HEK293 (cell line): ENCODE data around the gene FERMT3.

Source experiments
- CTCF ChIA-PET: fragments of 350-600 bp; formaldehyde crosslinking; extraction: SDS; loops from one replicate; lab custom pipeline; 2021; ENCODE audit warnings: antibody characterized with exemption; lab: Yijun Ruan, JAX
- POLR2A ChIA-PET: fragments of 300-600 bp; formaldehyde crosslinking; extraction: SDS; loops from one replicate; lab custom pipeline; 2020; ENCODE audit warnings: antibody characterized with exemption, inconsistent platforms; lab: Yijun Ruan, JAX
- H3K27ac ChIP-seq: fragments of 200-500 bp; sonication (Bioruptor generic); 2 replicates; pipeline ENCODE4 v1.5.1; 2014; ENCODE audit warnings: low read depth, low read length, control low read depth, inconsistent platforms; ENCODE audit errors: extremely low read depth
- H3K36me3 ChIP-seq, 2 experiments: fragments of 200-500 bp in 1 of 2; sonication (Bioruptor generic) in 1 of 2; 1 replicate in 1 of 2; 2 replicates in 1 of 2; pipeline ENCODE4 v1.5.1; 2014 to 2017; ENCODE audit warnings: inconsistent platforms in 2 of 2, low read length in 2 of 2; ENCODE audit not compliant: control insufficient read depth in 2 of 2, insufficient read depth in 1 of 2
- H3K4me1 ChIP-seq: fragments of 200-500 bp; sonication (Bioruptor generic); 2 replicates; pipeline ENCODE4 v1.5.1; 2014; ENCODE audit warnings: mild to moderate bottlenecking, low read length, inconsistent platforms; ENCODE audit not compliant: control insufficient read depth, insufficient read depth
- H3K4me3 ChIP-seq: 2 replicates; pipeline ENCODE4 v1.5.1; 2011; ENCODE audit warnings: low read depth, mild to moderate bottlenecking, control low read depth, low read length, moderate library complexity
- H3K9me3 ChIP-seq: fragments of 200-500 bp; sonication (Bioruptor generic); 2 replicates; pipeline ENCODE4 v1.5.1; 2014; ENCODE audit warnings: low read depth, low read length, inconsistent platforms; ENCODE audit not compliant: control insufficient read depth, insufficient read depth
- BCL11A ChIP-seq: fragments of 450-650 bp; formaldehyde crosslinking; IDR thresholded peaks from 2 replicates; pipeline ENCODE4 v1.5.1; 2016; ENCODE audit warnings: low read depth, missing biosample characterization, missing genetic modification characterization
- BCL11B ChIP-seq: fragments of 450-650 bp; formaldehyde crosslinking; IDR thresholded peaks from 2 replicates; pipeline ENCODE4 v1.5.1; 2016; ENCODE audit warnings: low read depth, missing biosample characterization, missing genetic modification characterization
- GFI1B ChIP-seq: fragments of 450-650 bp; formaldehyde crosslinking; IDR thresholded peaks from 2 replicates; pipeline ENCODE4 v1.5.1; 2016; ENCODE audit warnings: missing biosample characterization, missing genetic modification characterization
- KLF1 ChIP-seq: fragments of 450-650 bp; formaldehyde crosslinking; IDR thresholded peaks from 2 replicates; pipeline ENCODE4 v1.5.1; 2016; ENCODE audit warnings: missing biosample characterization, missing genetic modification characterization
- ZFHX2 ChIP-seq: fragments of 450-650 bp; formaldehyde crosslinking; conservative IDR thresholded peaks from 2 replicates; pipeline ENCODE4 v1.5.1; 2016; ENCODE audit warnings: missing biosample characterization, missing genetic modification characterization
- ZNF239 ChIP-seq: fragments of 450-650 bp; formaldehyde crosslinking; IDR thresholded peaks from 2 replicates; pipeline ENCODE4 v1.5.1; 2016; ENCODE audit warnings: missing biosample characterization, missing genetic modification characterization
- ZNF24 ChIP-seq: fragments of 450-650 bp; formaldehyde crosslinking; IDR thresholded peaks from 2 replicates; pipeline ENCODE4 v1.5.1; 2016; ENCODE audit warnings: missing biosample characterization, missing genetic modification characterization
- ZNF354C ChIP-seq: fragments of 450-650 bp; formaldehyde crosslinking; IDR thresholded peaks from 2 replicates; pipeline ENCODE4 v1.5.1; 2016; ENCODE audit warnings: missing biosample characterization, missing genetic modification characterization, low read depth, borderline replicate concordance
- ZNF747 ChIP-seq: fragments of 450-650 bp; formaldehyde crosslinking; IDR thresholded peaks from 2 replicates; pipeline ENCODE4 v1.5.1; 2016; ENCODE audit warnings: missing biosample characterization, missing genetic modification characterization
- ZNF776 ChIP-seq: fragments of 450-650 bp; formaldehyde crosslinking; IDR thresholded peaks from 2 replicates; pipeline ENCODE4 v1.5.0; 2017; ENCODE audit warnings: missing biosample characterization, missing genetic modification characterization, borderline replicate concordance
- ZNF785 ChIP-seq: fragments of 450-650 bp; formaldehyde crosslinking; IDR thresholded peaks from 2 replicates; pipeline ENCODE4 v1.5.1; 2016; ENCODE audit warnings: missing biosample characterization, missing genetic modification characterization
- TF ChIP-seq, protein P1 (sequence below): fragments of 450-650 bp; formaldehyde crosslinking; optimal IDR thresholded peaks from 2 replicates; pipeline ENCODE3; 2016; ENCODE audit warnings: missing biosample characterization, mild to moderate bottlenecking, missing genetic modification characterization
- TF ChIP-seq, protein P2 (sequence below): fragments of 450-650 bp; formaldehyde crosslinking; IDR thresholded peaks from 2 replicates; pipeline ENCODE4 v1.5.1; 2016; ENCODE audit warnings: missing biosample characterization, missing genetic modification characterization
- TF ChIP-seq, protein P3 (sequence below): fragments of 450-650 bp; formaldehyde crosslinking; IDR thresholded peaks from 2 replicates; pipeline ENCODE4 v1.5.1; 2017; ENCODE audit warnings: missing biosample characterization, mild to moderate bottlenecking, missing genetic modification characterization, moderate library complexity
- TF ChIP-seq, protein P4 (sequence below): fragments of 450-650 bp; formaldehyde crosslinking; IDR thresholded peaks from 2 replicates; pipeline ENCODE4 v1.5.1; 2016; ENCODE audit warnings: missing biosample characterization, missing genetic modification characterization, low read depth
- TF ChIP-seq, protein P5 (sequence below): fragments of 450-650 bp; formaldehyde crosslinking; conservative IDR thresholded peaks from 2 replicates; pipeline ENCODE4 v1.5.1; 2016; ENCODE audit warnings: low read depth, missing biosample characterization, missing genetic modification characterization

Gene FERMT3

DNA sequence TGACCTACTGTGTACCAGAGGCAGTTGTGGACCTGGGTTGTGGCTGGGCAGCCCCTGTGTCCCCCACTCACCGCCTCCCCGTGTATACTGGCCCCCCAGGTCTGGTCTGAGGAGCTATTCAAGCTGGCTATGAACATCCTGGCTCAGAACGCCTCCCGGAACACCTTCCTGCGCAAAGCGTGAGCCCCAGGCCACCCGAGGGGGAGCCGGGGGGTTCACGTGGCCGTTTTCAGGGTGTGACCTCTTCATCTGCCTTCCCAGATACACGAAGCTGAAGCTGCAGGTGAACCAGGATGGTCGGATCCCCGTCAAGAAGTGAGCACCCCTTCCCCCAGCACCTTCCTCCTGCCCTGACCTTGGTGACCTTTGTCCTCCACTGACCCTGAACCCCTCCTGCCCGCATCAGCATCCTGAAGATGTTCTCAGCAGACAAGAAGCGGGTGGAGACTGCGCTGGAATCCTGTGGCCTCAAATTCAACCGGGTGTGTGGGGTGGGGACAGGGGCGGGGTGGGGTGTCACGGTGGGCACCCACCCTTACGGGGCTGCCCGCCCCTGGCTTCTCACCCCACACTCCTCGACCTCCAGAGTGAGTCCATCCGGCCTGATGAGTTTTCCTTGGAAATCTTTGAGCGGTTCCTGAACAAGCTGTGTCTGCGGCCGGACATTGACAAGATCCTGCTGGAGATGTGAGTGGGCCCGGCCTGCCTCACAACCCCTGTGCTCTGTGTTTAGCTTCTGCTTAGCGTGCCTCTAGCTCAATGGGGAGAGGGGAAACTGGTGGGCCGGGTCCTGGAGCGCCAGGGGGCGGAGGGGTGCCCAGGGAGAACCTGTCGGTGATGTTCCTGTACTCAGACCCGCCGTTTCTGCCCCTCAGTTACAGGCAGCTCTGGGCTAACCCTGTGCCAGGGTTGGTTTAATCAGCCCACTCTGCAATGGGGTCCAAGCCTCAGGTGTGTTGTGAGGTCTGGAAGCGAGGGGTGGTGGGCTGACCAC is 48.9 kb downstream of the FERMT3 start:
- H3K4me1 ChIP-seq = peaks cover 10% of the 10 kb centered on the region
- no peak overlapping the region for H3K27ac ChIP-seq
- peak; percentile 96 for TF ChIP-seq KLF1
- no peak for TF ChIP-seq ZNF239 (tag by site-specific recombination)
- TF ChIP-seq BCL11B = peak; percentile 74; the same call in 1 of the 2 replicates
- TF ChIP-seq BCL11A (tag by site-specific recombination) = no peak
- TF ChIP-seq, all 188 proteins: peak for 2
- no peak overlapping the region for H3K4me3 ChIP-seq
- H3K9me3 ChIP-seq = no peaks in the 10 kb centered on the region
- H3K36me3 ChIP-seq = peaks cover 0 to 52% of the 10 kb centered on the region in 2 experiments; a peak in 2 of 3 replicates
- POLR2A ChIA-PET = interaction anchor here (0.9 to 1.6 kb wide), 6 partner anchors 11 to 16 kb away, joined by 3 to 6 read pairs (median 3); no protein-coding TSS in a partner anchor
- CTCF ChIA-PET = interaction anchor here (0.6 to 1.9 kb wide), 9 partner anchors 9 to 1967 kb away, joined by 3 to 5 read pairs (median 3); partner anchors contain the start of gene PPP1R14B

DNA sequence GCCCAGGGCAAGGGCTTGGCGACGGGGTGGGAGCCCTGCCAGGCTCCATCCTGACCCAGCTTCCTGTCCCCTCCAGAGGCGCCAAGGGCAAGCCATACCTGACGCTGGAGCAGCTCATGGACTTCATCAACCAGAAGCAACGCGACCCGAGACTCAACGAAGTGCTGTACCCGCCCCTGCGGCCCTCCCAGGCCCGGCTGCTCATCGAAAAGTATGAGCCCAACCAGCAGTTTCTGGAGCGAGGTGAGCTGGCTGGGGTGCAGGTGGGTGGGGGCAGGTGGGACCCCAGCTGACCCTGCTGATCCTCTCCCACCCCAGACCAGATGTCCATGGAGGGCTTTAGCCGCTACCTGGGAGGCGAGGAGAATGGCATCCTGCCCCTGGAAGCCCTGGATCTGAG is 49.8 kb downstream of the FERMT3 start:
- no peaks in the 10 kb centered on the region for H3K9me3 ChIP-seq
- CTCF ChIA-PET = interaction anchor here (0.6 to 0.8 kb wide), 3 partner anchors 12 to 87 kb away, joined by 3 to 5 read pairs (median 3); no protein-coding TSS in a partner anchor
- TF ChIP-seq ZNF354C = no peak
- TF ChIP-seq, protein P1, sequence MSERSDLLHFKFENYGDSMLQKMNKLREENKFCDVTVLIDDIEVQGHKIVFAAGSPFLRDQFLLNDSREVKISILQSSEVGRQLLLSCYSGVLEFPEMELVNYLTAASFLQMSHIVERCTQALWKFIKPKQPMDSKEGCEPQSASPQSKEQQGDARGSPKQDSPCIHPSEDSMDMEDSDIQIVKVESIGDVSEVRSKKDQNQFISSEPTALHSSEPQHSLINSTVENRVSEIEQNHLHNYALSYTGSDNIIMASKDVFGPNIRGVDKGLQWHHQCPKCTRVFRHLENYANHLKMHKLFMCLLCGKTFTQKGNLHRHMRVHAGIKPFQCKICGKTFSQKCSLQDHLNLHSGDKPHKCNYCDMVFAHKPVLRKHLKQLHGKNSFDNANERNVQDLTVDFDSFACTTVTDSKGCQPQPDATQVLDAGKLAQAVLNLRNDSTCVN (tag by site-specific recombination) = no peak
- TF ChIP-seq GFI1B (tag by site-specific recombination) = no peak
- no peak for TF ChIP-seq ZNF747 (tag by site-specific recombination)
- TF ChIP-seq, protein P2, sequence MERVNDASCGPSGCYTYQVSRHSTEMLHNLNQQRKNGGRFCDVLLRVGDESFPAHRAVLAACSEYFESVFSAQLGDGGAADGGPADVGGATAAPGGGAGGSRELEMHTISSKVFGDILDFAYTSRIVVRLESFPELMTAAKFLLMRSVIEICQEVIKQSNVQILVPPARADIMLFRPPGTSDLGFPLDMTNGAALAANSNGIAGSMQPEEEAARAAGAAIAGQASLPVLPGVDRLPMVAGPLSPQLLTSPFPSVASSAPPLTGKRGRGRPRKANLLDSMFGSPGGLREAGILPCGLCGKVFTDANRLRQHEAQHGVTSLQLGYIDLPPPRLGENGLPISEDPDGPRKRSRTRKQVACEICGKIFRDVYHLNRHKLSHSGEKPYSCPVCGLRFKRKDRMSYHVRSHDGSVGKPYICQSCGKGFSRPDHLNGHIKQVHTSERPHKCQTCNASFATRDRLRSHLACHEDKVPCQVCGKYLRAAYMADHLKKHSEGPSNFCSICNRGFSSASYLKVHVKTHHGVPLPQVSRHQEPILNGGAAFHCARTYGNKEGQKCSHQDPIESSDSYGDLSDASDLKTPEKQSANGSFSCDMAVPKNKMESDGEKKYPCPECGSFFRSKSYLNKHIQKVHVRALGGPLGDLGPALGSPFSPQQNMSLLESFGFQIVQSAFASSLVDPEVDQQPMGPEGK = no peak
- no peak for TF ChIP-seq ZFHX2 (tag by site-specific recombination)
- TF ChIP-seq, protein P3, sequence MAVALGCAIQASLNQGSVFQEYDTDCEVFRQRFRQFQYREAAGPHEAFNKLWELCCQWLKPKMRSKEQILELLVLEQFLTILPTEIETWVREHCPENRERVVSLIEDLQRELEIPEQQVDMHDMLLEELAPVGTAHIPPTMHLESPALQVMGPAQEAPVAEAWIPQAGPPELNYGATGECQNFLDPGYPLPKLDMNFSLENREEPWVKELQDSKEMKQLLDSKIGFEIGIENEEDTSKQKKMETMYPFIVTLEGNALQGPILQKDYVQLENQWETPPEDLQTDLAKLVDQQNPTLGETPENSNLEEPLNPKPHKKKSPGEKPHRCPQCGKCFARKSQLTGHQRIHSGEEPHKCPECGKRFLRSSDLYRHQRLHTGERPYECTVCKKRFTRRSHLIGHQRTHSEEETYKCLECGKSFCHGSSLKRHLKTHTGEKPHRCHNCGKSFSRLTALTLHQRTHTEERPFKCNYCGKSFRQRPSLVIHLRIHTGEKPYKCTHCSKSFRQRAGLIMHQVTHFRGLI (tag by site-specific recombination) = peak; percentile 83
- no peak for TF ChIP-seq ZNF785 (tag by site-specific recombination)
- peaks cover 5% of the 10 kb centered on the region for H3K4me1 ChIP-seq
- peaks cover 0 to 57% of the 10 kb centered on the region in 2 experiments; a peak in 2 of 3 replicates for H3K36me3 ChIP-seq
- H3K4me3 ChIP-seq = no peak overlapping the region
- H3K27ac ChIP-seq = no peak overlapping the region
- POLR2A ChIA-PET = interaction anchor here (0.9 to 1.6 kb wide), 4 partner anchors 12 to 15 kb away, joined by 3 to 6 read pairs (median 4); no protein-coding TSS in a partner anchor

DNA sequence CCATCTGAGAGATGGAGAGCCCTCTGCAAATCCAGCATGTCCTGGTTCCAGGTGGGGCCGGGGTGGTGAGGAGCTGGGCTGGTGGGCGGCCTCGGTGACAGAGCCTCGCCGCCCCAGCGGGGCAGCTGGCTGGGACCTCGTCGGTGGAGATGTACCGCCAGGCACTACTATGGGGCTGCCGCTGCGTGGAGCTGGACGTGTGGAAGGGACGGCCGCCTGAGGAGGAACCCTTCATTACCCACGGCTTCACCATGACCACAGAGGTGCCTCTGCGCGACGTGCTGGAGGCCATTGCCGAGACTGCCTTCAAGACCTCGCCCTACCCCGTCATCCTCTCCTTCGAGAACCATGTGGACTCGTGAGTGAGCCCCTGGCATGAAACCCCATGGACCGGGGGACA is 51.8 kb downstream of the FERMT3 start:
- Histone ChIP-seq H3K9me3 (no peaks in the 10 kb centered on the region), H3K36me3 (peaks cover 0 to 78% of the 10 kb centered on the region in 2 experiments; a peak in 2 of 3 replicates), H3K4me3 (no peak overlapping the region), H3K27ac (no peak overlapping the region), H3K4me1 (no peaks in the 10 kb centered on the region)
- ChIA-PET POLR2A (interaction anchor here (0.8 to 1.6 kb wide), 4 partner anchors 9 to 15 kb away, joined by 3 to 7 read pairs (median 4); no protein-coding TSS in a partner anchor), CTCF (interaction anchor here (0.6 kb wide), 1 partner anchor 9 kb away, joined by 3 read pairs; no protein-coding TSS in a partner anchor)
- TF ChIP-seq, protein P4, sequence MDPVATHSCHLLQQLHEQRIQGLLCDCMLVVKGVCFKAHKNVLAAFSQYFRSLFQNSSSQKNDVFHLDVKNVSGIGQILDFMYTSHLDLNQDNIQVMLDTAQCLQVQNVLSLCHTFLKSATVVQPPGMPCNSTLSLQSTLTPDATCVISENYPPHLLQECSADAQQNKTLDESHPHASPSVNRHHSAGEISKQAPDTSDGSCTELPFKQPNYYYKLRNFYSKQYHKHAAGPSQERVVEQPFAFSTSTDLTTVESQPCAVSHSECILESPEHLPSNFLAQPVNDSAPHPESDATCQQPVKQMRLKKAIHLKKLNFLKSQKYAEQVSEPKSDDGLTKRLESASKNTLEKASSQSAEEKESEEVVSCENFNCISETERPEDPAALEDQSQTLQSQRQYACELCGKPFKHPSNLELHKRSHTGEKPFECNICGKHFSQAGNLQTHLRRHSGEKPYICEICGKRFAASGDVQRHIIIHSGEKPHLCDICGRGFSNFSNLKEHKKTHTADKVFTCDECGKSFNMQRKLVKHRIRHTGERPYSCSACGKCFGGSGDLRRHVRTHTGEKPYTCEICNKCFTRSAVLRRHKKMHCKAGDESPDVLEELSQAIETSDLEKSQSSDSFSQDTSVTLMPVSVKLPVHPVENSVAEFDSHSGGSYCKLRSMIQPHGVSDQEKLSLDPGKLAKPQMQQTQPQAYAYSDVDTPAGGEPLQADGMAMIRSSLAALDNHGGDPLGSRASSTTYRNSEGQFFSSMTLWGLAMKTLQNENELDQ (tag by site-specific recombination) = no peak
- no peak for TF ChIP-seq ZNF24 (tag by site-specific recombination)
- TF ChIP-seq, protein P5, sequence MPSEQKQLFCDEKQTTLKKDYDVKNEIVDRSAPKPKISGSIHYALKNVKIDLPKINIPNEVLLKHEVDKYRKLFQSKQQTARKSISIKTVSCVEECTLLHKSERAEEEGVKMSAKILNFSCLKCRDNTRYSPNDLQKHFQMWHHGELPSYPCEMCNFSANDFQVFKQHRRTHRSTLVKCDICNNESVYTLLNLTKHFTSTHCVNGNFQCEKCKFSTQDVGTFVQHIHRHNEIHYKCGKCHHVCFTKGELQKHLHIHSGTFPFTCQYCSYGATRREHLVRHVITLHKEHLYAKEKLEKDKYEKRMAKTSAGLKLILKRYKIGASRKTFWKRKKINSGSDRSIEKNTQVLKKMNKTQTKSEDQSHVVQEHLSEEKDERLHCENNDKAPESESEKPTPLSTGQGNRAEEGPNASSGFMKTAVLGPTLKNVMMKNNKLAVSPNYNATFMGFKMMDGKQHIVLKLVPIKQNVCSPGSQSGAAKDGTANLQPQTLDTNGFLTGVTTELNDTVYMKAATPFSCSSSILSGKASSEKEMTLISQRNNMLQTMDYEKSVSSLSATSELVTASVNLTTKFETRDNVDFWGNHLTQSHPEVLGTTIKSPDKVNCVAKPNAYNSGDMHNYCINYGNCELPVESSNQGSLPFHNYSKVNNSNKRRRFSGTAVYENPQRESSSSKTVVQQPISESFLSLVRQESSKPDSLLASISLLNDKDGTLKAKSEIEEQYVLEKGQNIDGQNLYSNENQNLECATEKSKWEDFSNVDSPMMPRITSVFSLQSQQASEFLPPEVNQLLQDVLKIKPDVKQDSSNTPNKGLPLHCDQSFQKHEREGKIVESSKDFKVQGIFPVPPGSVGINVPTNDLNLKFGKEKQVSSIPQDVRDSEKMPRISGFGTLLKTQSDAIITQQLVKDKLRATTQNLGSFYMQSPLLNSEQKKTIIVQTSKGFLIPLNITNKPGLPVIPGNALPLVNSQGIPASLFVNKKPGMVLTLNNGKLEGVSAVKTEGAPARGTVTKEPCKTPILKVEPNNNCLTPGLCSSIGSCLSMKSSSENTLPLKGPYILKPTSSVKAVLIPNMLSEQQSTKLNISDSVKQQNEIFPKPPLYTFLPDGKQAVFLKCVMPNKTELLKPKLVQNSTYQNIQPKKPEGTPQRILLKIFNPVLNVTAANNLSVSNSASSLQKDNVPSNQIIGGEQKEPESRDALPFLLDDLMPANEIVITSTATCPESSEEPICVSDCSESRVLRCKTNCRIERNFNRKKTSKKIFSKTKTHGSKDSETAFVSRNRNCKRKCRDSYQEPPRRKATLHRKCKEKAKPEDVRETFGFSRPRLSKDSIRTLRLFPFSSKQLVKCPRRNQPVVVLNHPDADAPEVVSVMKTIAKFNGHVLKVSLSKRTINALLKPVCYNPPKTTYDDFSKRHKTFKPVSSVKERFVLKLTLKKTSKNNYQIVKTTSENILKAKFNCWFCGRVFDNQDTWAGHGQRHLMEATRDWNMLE = no peak
- no peak for TF ChIP-seq ZNF776
